Peyer's patch (tissue), 4 donors: ENCODE results near the gene AKAP12.

ENCODE experiments used
- POLR2A ChIP-seq, 2 donors: fragments of 450-650 bp; IDR thresholded peaks; one replicate each; pipeline ENCODE4 v1.5.1; 2017; ENCODE audit warnings: antibody characterized with exemption in 2 of 2, mild to moderate bottlenecking in 2 of 2, moderate library complexity in 2 of 2
- TF ChIP-seq, protein P1 (sequence below), 6 experiments: fragments of 450-650 bp in 4 of 6; fragments of 200-600 bp in 2 of 6; sonication (generic) in 1 of 6; IDR thresholded peaks; one replicate each; pipeline ENCODE4 v1.5.1; 2017 to 2019; ENCODE audit warnings: antibody characterized with exemption in 6 of 6, mild to moderate bottlenecking in 3 of 6, moderate library complexity in 1 of 6

- TF ChIP-seq, protein P1, sequence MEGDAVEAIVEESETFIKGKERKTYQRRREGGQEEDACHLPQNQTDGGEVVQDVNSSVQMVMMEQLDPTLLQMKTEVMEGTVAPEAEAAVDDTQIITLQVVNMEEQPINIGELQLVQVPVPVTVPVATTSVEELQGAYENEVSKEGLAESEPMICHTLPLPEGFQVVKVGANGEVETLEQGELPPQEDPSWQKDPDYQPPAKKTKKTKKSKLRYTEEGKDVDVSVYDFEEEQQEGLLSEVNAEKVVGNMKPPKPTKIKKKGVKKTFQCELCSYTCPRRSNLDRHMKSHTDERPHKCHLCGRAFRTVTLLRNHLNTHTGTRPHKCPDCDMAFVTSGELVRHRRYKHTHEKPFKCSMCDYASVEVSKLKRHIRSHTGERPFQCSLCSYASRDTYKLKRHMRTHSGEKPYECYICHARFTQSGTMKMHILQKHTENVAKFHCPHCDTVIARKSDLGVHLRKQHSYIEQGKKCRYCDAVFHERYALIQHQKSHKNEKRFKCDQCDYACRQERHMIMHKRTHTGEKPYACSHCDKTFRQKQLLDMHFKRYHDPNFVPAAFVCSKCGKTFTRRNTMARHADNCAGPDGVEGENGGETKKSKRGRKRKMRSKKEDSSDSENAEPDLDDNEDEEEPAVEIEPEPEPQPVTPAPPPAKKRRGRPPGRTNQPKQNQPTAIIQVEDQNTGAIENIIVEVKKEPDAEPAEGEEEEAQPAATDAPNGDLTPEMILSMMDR (IDR thresholded peaks at IDR 0.05): no peak
- TF ChIP-seq POLR2A (IDR thresholded peaks at IDR 0.05): no peak
Observed at GRCh38 chr6:151207674-151208073, 32.1 kb upstream of the AKAP12 start.
